Mucosa of descending colon (tissue), 3 donors: ENCODE data around the gene TGM6. TPM values are rescaled to one million over a fixed set of nuclear protein-coding genes. Genes with fewer than 3 reads are reported as not detected.

Source experiments
- ATAC-seq: fragments of 200-7000 bp; cut with Tn5 transposase; one replicate; pipeline ENCODE4 v1.9.1; 2020; ENCODE audit warnings: mild to moderate bottlenecking, moderate library complexity
- DNase-seq, 3 donors: peaks; one replicate each; pipeline ENCODE4 v3.0.0-alpha.2; 2020
- H3K36me3 ChIP-seq: fragments of 200-600 bp; one replicate; pipeline ENCODE4 v1.8.0; 2021; ENCODE audit warnings: low read depth, mild to moderate bottlenecking
- H3K4me1 ChIP-seq: fragments of 200-600 bp; one replicate; pipeline ENCODE4 v1.8.0; 2021; ENCODE audit warnings: low read depth, mild to moderate bottlenecking
- H3K4me3 ChIP-seq: fragments of 200-600 bp; one replicate; pipeline ENCODE4 v1.8.0; 2021; ENCODE audit warnings: mild to moderate bottlenecking
- H3K9me3 ChIP-seq: fragments of 200-600 bp; one replicate; pipeline ENCODE4 v1.8.0; 2021; ENCODE audit warnings: mild to moderate bottlenecking
- intact Hi-C, 2 donors: fragments of 100-400 bp; cut with DNase I in 1 of 2; cut with micrococcal nuclease in 1 of 2; formaldehyde crosslinking; loops; one replicate each; pipeline versions ENCODE4 v1.11.0 to v1.11.1; 2022; cut with DNase I, micrococcal nuclease
- long read RNA-seq, 2 donors: library from polyadenylated mRNA; unstranded; transcript quantifications; one replicate each; pipeline ENCODE4 v2.0.0, GENCODE V29; 2019 to 2021
- total RNA-seq, 3 donors: library from RNA; stranded (reverse); fragmentation: NEBNext Ultra II Directional in 2 of 3; extraction: Animal tissue kit (Norgen Biotek cat#: 25700) in 2 of 3; gene quantifications; one replicate each; pipeline versions ENCODE4 v1.2.1 to v1.2.4, GENCODE V29; 2021 to 2023
- TF ChIP-seq, protein P1 (sequence below): fragments of 200-600 bp; IDR thresholded peaks from one replicate; pipeline ENCODE4 v1.8.0; 2022; ENCODE audit warnings: antibody characterized with exemption, mild to moderate bottlenecking
- donor health status: DM: no; HTN: no; CAD: no; lungs with moderate emphysema.
- donor health status: DM: no; HTN: no; CAD: no.
- donor health status: DM: no; HTN: yes; CAD: no.

Gene TGM6
- total RNA-seq = not detected
- long read RNA-seq, donor 1 = 0 reads
- long read RNA-seq, donor 2 = 0 reads

- H3K4me3 ChIP-seq = no peak within 1 kb of the TSS
- H3K36me3 ChIP-seq = no peaks in the 10 kb centered on the region
- TF ChIP-seq, protein P1, sequence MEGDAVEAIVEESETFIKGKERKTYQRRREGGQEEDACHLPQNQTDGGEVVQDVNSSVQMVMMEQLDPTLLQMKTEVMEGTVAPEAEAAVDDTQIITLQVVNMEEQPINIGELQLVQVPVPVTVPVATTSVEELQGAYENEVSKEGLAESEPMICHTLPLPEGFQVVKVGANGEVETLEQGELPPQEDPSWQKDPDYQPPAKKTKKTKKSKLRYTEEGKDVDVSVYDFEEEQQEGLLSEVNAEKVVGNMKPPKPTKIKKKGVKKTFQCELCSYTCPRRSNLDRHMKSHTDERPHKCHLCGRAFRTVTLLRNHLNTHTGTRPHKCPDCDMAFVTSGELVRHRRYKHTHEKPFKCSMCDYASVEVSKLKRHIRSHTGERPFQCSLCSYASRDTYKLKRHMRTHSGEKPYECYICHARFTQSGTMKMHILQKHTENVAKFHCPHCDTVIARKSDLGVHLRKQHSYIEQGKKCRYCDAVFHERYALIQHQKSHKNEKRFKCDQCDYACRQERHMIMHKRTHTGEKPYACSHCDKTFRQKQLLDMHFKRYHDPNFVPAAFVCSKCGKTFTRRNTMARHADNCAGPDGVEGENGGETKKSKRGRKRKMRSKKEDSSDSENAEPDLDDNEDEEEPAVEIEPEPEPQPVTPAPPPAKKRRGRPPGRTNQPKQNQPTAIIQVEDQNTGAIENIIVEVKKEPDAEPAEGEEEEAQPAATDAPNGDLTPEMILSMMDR = no peak
- H3K4me1 ChIP-seq = no peaks in the 10 kb centered on the region
- H3K9me3 ChIP-seq = no peaks in the 10 kb centered on the region
- DNase-seq (no peak), ATAC-seq (no peak)
- intact Hi-C loops = no loop called here
Observed at GRCh38 chr20:2380601-2381000, at the start of gene TGM6. TGM6 (plus strand) TSS chr20:2380901; CDS start chr20:2380969, 68 bp downstream.

DNA sequence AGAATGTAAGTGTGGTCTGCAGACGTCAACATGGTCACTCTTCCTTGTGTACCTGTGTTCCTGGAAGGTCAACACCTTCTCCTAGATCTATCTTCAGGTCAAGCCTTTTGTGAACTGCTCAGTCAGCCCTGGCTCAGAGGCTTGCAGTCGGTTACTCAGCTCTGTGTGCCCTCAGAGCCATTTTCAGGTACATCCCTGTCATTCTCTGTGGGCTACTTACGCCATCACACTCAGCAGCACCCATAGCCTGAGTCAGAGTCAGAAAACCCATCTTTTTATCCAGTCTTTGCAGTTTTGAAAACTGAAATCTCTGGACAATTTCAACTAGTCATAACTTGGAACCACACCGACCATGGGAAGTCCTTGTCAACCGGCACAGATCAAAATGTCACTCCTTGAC, 49.6 kb upstream of the TGM6 start:
- Histone ChIP-seq H3K4me3 (no peak overlapping the region), H3K4me1 (peaks cover 4% of the 10 kb centered on the region), H3K36me3 (no peaks in the 10 kb centered on the region), H3K9me3 (no peaks in the 10 kb centered on the region)
- intact Hi-C loops = no loop called here
- no peak for DNase-seq
- ATAC-seq = no peak
- TF ChIP-seq, protein P1 = no peak

GRCh38 chr20:2331901-2332565, 48.7 kb upstream of the TGM6 start:
- peaks cover 4% of the 10 kb centered on the region for H3K4me1 ChIP-seq
- intact Hi-C loops = no loop called here
- TF ChIP-seq, protein P1 = no peak
- no peak overlapping the region for H3K4me3 ChIP-seq
- no peaks in the 10 kb centered on the region for H3K36me3 ChIP-seq
- no peaks in the 10 kb centered on the region for H3K9me3 ChIP-seq
- DNase-seq (no peak), ATAC-seq (no peak)

DNA sequence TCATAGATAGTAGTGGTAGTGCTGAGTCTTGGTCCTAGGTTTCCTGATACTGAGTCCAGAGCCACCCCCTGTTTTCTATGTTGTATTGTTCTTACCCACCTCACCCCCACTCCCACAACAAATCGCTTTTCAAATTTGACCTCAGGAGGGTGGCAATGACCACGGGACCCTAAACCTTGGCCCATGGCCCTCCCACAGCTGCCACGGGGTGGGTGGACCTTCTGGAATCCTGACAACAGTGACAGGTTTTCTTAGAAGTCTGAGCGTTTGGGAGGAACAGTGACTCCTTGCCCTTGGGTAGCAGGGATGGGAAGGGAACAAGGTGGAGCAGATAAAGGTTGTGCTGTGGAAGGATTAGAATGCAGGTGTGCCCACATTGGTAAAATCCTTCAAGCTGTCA, 48.0 kb upstream of the TGM6 start:
- DNase-seq = no peak
- no peaks in the 10 kb centered on the region for H3K36me3 ChIP-seq
- no peaks in the 10 kb centered on the region for H3K9me3 ChIP-seq
- intact Hi-C loops = no loop called here
- no peak for ATAC-seq
- no peak overlapping the region for H3K4me3 ChIP-seq
- TF ChIP-seq, protein P1 = no peak
- H3K4me1 ChIP-seq = peaks cover 4% of the 10 kb centered on the region

- DNase-seq (no peak), ATAC-seq (no peak)
- no peak overlapping the region for H3K4me3 ChIP-seq
- intact Hi-C loops = no loop called here
- no peaks in the 10 kb centered on the region for H3K9me3 ChIP-seq
- H3K36me3 ChIP-seq = no peaks in the 10 kb centered on the region
- TF ChIP-seq, protein P1 = no peak
- peaks cover 4% of the 10 kb centered on the region for H3K4me1 ChIP-seq
Observed at GRCh38 chr20:2333821-2334220, 46.9 kb upstream of the TGM6 start.
